HG02840 (cell line): ENCODE results near the gene STX19.
"Not testable (repeated sequence)": the region's sequence is repeated elsewhere in the genome, so short reads cannot be mapped to it uniquely, and the experiment has no call there.

ENCODE experiments used
- ATAC-seq: cut with Tn5 transposase; IDR thresholded peaks from one replicate; pipeline ENCODE4 v1.9.1; 2021; ENCODE audit warnings: mild to moderate bottlenecking, moderate library complexity, moderate number of reproducible peaks; ENCODE audit not compliant: unreplicated experiment, low FRiP score

Gene STX19

GRCh38 chr3:93979850-93980676 lies 48.3 kb downstream of the STX19 start, which contains the start of gene ARL13B:
TSS of gene ARL13B (plus strand) at chr3:93980155. CDS start at chr3:93980424, 269 bp downstream.
- ATAC-seq: peak; percentile 100

GRCh38 chr3:93973131-93974126 lies 55.0 kb downstream of the STX19 start, which contains the start of gene PROS1:
TSS of gene PROS1 (minus strand) at chr3:93973896. CDS start at chr3:93973749, 147 bp downstream.
- ATAC-seq: peak; percentile 79

- no peak for ATAC-seq
These were observed 58.4 kb downstream of the STX19 start for GRCh38 chr3:93969997-93970396.

- no peak for ATAC-seq
These were observed 59.0 kb downstream of the STX19 start for GRCh38 chr3:93969443-93969842.

GRCh38 chr3:93965106-93965505 lies 63.3 kb downstream of the STX19 start:
- not testable (repeated sequence) for ATAC-seq
